Measurements from ENCODE around the gene CPEB1.

GRCh38 chr15:82587805-82588204, 59.4 kb downstream of the CPEB1 start:
- TF ChIP-seq POLR2A (IDR thresholded peaks at IDR 0.05): no peak
- TF ChIP-seq CTCF (IDR thresholded peaks at IDR 0.05): no peak
